GM18861 (cell line): ENCODE results near the gene ADCY1.

Experiments
- ATAC-seq: cut with Tn5 transposase; IDR thresholded peaks from one replicate; pipeline ENCODE4 v1.9.1; 2021; ENCODE audit not compliant: unreplicated experiment

Gene ADCY1

DNA sequence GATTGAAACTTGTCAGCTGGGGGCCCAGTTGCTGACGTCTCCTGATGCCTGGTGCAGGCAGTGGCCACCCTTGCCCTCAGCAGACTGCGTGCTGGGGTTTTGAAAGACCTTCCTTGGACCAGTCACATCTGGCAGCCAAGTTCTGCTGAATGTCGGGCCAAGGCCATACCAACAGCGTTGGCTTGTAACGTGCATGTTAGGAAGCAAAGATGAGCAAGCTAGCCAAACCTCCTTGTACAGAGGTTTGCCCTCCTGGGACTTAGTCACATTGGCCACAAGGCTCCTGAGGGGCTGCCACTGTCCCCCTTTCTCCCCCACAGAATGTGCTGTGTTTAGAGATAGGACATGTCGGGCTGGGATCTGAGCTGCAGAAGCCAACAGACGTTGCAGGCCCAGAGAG, 49.0 kb downstream of the ADCY1 start:
- no peak for ATAC-seq

DNA sequence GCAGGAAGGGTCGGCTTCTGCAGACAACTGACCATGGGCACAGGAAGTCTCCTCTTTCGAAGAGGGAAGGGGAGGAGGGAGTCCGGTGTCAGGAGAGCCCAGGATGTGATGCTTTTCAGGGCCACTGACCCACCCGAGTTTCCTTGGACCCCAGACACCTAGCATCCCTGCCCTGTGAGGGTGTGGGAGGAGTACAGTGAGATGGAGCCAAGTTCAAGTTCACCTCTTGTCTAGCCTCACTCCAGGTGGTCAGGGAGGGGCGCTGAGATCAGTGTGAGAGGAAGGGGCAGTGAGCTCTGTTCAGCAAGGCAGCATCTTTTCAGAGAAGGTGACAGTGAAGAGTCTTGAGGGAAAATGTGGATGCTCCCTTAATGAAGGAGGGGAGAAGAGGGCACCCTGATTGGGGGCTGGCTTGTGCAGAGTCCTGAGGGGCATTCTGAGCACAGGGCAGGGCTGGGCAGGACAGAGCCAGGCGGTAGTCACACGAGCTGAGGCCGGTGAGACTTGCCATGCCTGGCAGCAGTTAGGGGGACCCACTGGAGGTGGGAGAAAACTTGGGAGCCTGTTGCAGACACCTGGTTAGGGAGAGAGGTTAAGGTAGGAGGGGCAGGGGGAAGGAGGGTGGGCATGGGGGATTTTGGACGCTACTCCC, 49.7 kb downstream of the ADCY1 start:
- ATAC-seq = no peak

DNA sequence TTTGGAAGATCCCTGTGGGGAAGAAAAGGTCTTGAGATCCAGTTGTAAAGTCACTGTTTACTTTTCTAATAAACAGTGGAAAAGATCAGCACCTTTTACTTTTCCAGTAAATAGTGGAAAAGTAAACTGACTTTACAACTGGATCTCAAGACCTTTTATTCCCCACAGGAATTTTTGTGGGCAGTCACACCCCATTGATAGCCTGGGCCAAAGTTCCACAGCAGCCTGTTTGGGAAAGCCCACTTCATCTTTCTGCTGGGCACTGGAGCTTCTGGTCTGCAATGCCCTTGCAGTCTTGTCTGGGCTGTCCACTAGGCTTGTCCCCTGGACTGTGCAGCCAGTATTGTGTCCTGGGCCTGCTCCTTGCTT, 50.2 kb downstream of the ADCY1 start:
- ATAC-seq = no peak

DNA sequence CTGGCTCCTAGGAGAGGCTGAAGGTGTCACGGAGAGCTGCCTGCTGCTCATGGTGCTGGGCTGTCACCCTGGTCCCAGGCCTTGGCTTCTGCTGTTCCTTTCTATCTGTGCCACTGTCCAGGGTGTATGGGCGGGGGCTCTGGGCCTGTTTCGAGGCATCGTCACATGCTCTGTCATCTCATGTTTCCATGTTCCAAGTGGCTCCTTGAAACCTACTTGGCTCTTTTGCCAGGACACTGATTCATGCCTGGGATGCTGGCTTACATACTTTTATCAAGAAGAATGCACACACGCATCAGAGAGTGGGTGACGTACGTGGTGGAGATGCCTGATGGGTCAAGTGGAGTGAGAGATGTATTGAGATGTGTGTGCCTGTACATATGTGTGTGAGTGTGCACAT, 50.9 kb downstream of the ADCY1 start:
- no peak for ATAC-seq

DNA sequence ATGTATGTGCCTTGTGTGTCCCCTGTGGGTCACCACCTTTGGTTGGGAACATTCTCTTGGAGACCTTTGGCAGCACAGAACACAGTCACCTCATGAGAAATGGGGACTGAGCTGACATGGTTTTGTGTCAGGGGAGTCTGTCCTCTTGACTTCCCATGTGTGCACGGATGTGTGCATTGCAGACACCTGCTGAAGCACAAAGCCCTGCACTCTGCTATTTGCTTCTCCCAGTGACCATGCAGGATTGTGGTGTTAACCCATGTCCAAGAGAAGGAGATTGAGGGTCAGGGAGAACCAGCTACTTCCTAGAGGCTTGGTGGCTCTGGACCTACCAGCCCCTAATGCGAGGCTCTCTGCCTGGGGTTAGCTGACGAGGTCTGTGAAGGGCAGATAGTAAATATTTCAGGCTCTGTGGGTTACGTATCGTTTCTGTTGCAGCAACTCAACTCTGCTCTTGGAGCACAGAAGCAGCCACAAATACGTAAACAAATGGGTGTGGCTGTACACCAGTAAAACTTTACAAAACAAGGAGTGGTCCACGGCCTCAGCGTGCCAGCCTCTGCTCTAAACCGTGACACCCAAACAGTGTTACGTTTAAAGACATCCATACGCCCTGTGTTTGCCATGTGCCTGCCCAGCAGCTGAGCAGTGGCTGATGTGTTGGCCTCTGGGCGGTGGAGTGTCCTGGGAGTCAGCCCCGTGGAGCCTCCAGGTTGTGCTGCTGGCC, 51.7 kb downstream of the ADCY1 start:
- no peak for ATAC-seq

DNA sequence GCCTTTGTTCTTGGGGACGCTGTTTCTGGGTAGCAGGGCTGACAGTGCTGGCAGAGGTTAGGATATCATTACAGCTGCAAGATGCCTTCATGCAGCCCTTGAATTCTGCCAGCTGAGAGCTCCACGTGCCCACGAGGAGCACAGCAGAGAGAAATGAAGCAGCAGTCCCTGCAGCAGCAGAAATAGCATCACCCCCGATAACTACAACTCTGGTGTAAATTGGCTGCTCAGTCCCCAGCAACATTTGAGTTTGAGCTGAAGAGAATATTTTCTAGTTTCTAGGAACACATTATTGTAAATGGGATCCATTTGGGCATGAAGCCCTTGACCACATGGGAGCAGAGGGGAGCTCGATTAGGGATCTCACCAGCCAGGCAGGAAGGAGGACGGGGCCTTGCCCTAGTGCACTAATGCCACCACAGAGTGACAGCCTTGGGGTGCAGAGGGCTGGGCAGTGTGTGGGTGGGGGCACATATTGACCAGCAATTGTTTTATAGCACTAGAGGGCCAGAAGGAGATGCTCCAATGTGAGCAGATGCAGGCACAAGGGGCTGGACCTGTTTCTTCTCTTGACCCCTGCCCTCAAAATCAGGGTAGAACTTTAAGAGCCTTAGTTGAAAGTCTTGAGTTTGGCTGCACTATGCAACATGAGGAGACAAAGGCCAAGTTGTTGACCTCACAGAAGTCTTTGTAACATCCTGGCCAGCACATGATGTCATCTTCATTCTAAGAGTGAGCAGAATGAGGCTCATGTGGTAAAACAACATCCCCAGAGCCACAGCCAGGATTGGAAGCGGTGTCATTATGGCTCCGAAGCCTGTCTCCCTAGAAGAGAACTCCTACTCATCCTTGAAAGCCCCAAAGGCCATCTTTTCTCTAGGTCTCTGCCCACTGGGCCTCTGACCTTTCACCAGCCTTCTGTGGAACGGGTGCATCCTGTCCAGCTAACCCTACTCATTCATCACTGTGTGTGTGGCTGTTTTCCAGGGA, 52.6 kb downstream of the ADCY1 start:
- no peak for ATAC-seq

DNA sequence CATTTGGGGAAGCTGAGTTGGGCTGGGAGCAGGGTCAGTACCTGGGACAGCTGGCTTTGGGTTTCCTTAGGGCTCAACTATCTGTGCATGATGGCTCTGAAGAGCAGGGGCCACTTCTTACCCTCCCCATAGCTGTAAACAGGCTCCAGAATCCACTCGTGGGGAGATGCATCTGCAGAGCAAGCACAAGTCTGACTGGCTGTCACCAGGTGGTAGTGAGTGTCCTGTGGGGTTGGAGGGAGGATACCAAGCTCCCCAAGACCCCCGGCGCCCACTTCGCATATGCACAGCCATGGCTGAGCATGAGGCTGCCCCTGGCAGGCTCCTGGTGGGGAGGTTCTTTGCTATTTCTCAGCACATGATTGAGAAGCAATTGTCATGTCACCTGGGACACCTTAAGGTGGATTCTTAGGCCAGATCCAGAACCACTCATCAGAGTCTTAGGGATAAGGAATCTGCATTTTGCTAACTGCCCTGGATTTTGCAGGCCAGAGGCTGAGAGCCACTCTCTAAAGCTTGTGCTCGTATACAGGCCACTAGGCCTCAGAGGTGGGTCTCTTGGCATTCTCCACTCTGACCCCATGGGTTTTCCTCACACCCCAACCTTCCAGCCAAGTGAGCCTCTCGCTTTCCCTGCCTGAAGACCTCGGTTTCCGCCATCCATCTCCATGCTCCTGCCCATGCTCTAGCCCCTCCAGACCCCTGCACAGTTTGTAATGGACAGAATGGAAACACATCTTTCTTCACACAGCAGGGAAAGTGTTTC, 53.7 kb downstream of the ADCY1 start:
- no peak for ATAC-seq

DNA sequence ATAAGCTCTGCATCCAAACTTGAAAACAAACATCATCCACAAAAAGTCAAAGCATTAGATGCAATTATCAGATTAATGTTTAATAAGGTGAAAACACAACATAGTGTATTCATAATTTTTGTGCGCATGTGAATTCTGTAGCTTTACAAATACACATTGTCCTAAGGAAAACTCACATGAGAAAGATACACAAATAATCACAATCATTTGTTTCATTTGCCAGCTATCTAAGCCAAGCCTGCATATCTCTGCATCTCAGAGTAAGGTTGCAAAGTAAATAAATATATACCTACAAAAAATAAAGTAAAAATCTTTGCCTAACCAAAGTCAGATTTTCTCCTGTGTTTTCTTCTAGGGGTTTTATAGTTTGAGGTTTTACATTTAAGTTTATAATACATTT, 57.4 kb downstream of the ADCY1 start:
- no peak for ATAC-seq

DNA sequence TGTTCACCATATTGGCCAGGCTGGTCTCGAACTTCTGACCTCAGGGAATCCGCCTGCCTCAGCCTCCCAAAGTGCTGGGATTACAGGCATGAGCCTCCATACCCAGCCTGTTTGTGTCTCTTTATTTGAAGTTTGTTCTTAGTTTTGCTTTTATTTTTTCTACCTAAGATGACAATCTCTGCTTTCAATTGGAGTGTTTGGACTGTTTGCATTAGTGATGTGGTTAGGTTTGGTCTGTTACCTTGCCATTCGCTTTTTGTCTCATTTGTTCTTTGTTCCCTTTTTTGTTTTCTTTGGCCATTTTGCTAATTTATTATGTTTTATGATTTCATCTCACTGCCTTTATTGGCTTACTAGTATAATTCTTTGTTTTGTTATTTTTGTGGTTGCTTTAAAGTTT, 62.6 kb downstream of the ADCY1 start:
- ATAC-seq = no peak

DNA sequence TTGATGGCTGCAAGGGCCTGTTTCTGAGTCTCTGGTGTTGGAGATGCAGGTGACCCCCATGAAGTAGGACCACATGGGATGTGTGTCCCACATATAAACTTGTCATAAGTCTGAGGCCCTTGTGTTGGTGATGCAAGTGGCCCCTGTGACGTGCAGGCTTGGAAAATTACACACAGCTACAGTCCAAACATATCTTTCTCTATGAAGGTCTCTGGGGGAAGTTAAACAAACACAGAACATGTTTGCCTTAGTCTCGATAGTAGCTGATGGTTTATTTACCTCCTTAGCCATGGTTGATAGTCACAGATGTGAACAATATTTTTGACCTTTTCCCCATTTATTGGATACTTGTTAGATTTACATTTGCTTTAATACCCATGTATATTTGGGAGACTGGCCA, 64.7 kb downstream of the ADCY1 start:
- no peak for ATAC-seq

DNA sequence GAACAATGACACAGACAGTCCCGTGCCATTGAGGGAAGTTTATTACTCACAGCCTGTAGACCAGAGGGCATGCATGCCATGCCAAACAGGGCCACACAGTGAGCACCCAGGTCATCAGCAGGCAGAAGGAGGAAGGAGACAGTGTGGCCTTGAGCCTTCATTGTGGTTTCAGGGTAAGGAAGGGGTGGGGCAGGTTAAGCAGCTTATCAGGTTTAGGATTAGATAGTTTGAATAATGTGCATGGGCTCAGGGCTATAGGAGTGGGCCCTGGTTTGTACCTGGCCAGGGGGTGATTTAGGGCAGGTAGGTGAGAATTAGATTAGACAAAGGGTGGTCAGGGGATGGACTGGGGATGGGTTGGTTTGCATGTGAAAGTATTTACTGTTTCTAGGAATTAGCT, 67.9 kb downstream of the ADCY1 start:
- ATAC-seq = no peak

DNA sequence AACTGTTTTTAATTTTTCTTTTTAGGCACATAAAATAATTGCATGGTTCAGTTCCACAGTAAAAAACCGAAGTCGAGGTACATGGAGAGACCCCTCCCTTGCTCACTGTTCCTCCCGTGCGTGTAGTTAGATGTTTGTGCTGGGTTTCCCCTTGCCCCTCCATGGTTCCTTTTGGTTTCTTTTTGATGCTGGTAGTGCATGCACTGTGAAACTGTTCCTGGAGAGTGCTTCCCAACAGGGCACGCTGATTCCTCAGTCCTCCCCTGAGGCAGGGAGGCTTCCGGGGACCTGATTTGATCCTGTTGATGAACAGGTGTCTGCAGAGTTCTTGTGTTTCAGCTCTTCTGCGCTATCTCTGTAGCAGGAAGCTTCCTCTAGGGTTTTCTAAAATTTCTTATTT, 69.5 kb downstream of the ADCY1 start:
- ATAC-seq = no peak

DNA sequence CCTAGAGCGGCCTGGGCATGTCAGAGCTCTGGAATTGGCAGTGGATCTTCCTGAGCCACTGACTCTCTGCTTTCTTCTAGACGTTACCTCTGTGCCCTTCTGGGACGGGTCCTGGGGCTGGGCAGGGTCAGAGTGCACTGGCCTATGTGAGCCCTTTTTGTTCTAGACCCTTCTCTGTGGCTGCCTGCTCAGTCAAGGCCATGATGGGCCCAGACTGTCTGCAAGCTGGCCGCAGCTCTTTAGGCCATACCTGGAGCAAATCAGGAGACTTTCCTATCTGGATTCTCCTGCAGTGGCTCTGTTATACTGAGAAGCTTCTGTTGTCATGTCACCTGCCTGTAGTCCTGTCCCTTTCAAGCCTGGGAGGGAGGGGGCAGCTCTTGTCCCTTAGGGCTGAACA, 70.1 kb downstream of the ADCY1 start:
- ATAC-seq = no peak

DNA sequence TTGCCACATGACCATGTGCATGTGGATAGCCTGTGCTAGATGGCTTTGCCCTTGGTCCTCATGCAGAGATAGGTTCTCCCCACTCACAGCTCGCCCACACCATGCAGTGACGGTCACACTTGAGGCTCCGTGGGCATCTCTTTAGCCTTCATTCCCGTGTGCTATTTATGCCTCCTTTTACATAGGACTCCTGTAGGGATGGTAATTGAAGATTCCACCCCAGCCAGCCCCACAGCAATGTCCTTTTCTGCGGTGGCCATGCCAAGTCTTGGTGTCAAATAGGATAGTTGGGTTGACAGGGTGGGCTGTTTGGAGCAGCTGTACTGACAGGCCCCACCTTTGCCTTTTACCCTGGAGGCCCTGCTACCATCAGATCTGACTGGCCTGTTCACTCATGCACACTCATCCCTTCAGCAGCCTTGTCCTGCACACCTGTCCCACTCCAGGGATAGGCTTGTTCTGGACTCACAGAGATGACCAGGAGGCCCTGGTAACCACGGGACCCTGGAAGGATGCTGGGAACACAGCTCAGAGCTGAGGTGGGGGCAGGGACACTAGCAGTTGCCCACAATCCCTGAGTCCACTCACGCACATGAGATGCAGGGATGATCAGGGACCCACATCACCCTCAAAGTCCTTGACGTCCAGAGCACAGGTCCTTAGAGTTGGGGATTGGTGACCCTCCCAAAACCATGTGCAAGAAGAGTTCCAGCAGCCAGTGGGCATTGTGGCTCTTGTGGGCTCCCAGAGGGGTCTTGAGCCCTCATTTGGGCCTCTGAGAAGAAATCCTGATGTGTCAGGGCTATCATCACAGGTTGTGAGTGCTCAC, 71.2 kb downstream of the ADCY1 start:
- ATAC-seq = no peak

DNA sequence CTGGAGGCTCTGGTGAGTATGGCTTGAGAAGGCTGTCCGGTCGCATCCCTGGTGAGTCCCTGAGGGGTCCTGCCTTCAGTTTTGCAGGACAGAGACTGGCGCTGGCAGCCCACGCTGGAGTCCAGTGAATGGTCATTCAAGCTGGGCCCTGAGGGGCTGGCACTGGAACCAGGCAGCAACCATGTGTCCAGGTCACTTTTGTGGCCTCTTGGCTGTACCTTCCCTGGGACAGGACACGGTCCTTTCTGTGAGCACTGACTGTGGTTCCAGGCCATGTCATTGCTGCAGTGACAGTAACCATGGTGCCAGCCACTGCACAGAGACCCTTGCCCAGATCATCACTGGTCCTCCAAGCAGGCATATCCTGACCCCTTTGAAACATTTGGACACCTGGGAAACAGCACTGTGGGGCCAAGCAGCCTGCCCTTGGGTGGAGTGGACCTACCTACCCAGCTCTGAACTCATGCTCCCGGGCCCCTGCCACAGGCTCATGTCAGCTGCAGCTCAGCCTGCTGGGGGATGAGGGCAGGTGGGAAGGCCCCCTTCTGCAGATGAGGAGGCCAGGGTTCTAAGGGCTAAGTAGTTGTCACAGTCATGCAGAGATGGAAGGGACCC, 72.1 kb downstream of the ADCY1 start:
- no peak for ATAC-seq

DNA sequence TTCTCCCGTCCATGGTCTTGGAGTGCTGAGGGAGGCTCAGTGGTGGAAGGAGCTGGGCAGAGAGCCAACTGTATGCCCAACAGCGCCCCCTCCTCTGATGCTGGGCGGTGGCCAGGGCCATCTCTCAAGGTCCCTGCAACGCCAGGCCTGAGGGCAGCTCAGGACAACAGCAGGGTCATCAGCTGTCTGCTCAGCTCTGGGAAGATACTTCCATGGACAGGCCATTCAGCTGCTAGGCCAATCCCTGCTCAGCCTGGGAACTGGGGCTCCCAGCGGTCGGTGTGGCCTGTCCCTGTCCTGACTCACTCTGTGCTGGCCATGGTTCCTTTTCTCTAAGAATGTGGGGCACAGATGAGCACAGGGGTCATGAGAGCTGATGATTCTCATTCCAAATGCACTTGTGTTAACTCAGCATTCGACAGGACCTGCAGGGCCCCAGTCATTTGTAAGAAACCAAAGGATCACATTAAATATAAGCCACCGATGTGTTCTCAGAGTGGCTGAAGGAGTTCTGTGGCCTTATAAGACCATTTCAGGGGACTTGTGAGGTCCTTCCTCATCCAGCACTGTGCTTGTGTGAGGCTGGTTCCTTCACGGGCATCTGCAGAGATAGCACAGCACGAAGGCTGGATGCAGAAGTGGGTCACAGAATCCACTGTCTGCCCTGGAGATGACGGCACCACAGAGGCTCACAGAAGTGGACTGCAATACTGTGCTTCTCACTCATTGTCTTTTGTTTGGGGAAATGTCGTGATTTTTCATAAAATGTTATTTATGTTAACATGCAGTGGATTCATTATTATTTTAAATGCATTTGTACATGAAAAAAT, 73.0 kb downstream of the ADCY1 start:
- ATAC-seq = no peak

DNA sequence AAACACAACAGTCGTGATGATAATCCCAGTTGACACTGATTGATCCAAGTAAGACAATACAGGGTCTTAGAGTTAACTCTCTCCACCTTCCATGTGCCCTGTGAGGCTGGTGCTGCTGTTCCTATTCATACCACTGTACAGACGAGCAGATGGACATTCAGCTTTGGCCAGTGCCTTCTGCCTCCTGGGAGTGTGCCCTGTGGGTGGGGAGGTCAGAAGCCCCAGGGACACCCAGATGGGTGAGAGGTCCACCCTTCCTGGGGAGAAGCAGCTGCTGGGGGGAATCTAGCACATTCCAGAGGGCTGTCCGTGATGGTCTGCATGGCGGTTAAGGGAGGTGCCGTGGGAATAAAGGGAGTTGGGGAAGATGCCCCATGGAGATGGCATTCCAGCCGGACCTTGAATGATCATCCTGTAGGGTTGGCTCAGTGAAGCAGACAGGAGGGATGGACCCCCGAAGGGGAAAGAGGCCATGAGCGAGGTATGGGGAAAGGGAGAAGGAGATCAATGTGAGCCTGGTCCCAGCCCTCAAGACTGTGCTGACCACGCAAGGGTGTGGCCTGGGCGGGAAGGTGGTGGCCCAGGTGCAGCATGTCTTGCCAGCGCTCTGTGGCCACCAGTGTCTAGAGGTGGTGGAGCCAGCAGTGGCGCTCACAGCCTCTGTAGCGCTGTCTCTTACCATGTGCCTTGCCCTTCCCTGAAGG, 74.0 kb downstream of the ADCY1 start:
- ATAC-seq = no peak

DNA sequence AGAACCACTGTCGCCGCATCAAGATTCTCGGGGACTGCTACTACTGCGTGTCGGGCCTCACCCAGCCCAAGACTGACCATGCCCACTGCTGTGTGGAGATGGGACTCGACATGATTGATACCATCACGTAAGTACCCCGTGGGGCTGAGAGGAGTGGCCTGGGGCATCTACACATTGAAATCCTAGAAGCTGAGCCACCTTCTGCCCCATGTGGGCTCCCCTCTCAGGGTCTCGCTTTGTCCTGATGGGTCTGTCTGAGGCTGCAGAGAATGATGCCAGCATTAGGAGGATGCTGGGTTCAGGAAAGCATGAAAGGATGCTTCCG, 74.5 kb downstream of the ADCY1 start:
- no peak for ATAC-seq
